HepG2 (cell line): ENCODE measurements around the gene ULK4. TPM values are rescaled to one million over a fixed set of nuclear protein-coding genes. Genes with fewer than 3 reads are reported as not detected.
A peak's percentile ranks its signal among the peaks of the same experiment; 100 is the strongest.

Source experiments
- BRD4 ChIP-seq: sonication (generic); formaldehyde crosslinking; IDR thresholded peaks from 2 replicates; pipeline ENCODE4 v1.4.0; 2020; ENCODE audit warnings: missing genetic modification reagents
- DR1 ChIP-seq: sonication (generic); formaldehyde crosslinking; IDR thresholded peaks from 2 replicates; pipeline ENCODE4 v1.8.0; 2021; ENCODE audit warnings: mild to moderate bottlenecking, missing genetic modification reagents, inconsistent platforms
- FIP1L1 ChIP-seq: fragments of 200-400 bp; formaldehyde crosslinking; IDR thresholded peaks from 2 replicates; pipeline ENCODE4 v1.6.1; 2018; ENCODE audit warnings: low read depth, mild to moderate bottlenecking, low read length, moderate library complexity, borderline replicate concordance; ENCODE audit not compliant: insufficient read depth
- HBP1 ChIP-seq: IDR thresholded peaks from 2 replicates; pipeline ENCODE4 v1.6.1; 2016; ENCODE audit warnings: low read depth, control low read depth
- NCOR1 ChIP-seq: fragments of 200-600 bp; sonication (generic); IDR thresholded peaks from 2 replicates; pipeline ENCODE4 v1.7.0; 2017; ENCODE audit warnings: antibody characterized with exemption, low read length, borderline replicate concordance
- RNF219 ChIP-seq: sonication (generic); formaldehyde crosslinking; IDR thresholded peaks from 2 replicates; pipeline ENCODE4 v1.5.0; 2020; ENCODE audit warnings: mild to moderate bottlenecking, missing genetic modification reagents
- RXRB ChIP-seq: IDR thresholded peaks from 2 replicates; pipeline ENCODE4 v1.6.1; 2016; ENCODE audit warnings: borderline replicate concordance, missing genetic modification reagents, missing compliant biosample characterization
- SNAI1 ChIP-seq: sonication (generic); formaldehyde crosslinking; IDR thresholded peaks from 2 replicates; pipeline ENCODE4 v1.5.0; 2020; ENCODE audit warnings: mild to moderate bottlenecking, missing genetic modification reagents, borderline replicate concordance
- ZBTB37 ChIP-seq: sonication (generic); formaldehyde crosslinking; IDR thresholded peaks from 2 replicates; pipeline ENCODE4 v1.4.0; 2020; ENCODE audit warnings: mild to moderate bottlenecking, missing genetic modification reagents
- ZFP41 ChIP-seq: sonication (generic); formaldehyde crosslinking; IDR thresholded peaks from 2 replicates; pipeline ENCODE4 v1.4.0; 2020; ENCODE audit warnings: mild to moderate bottlenecking, missing genetic modification reagents, borderline replicate concordance
- ZKSCAN5 ChIP-seq: sonication (generic); formaldehyde crosslinking; IDR thresholded peaks from 2 replicates; pipeline ENCODE4 v1.5.1; 2020; ENCODE audit warnings: mild to moderate bottlenecking, missing genetic modification reagents
- ZNF18 ChIP-seq: sonication (generic); formaldehyde crosslinking; IDR thresholded peaks from 2 replicates; pipeline ENCODE4 v1.8.0; 2022; ENCODE audit warnings: mild to moderate bottlenecking, missing genetic modification reagents; ENCODE audit not compliant: insufficient replicate concordance
- polyA plus RNA-seq, 8 experiments: library from polyadenylated mRNA; depleted of rRNA in 3 of 8; stranded (reverse) in 7 of 8; unstranded in 1 of 8; fragments of >200 nt; fragmentation: Illumina TruSeq in 4 of 8; extraction: Trizol in 4 of 8; gene quantifications; 2 replicates each; pipeline versions ENCODE4 v1.2.1 to v1.2.3, GENCODE V29; 2011 to 2016; ENCODE audit warnings: low read depth in 4 of 8, missing spikeins in 1 of 8, mixed read lengths in 1 of 8; ENCODE audit not compliant: insufficient read depth in 1 of 8
- total RNA-seq, 5 experiments: library from RNA; depleted of rRNA; stranded (reverse); fragments of >200 nt; fragmentation: Illumina TruSeq; extraction: Trizol; gene quantifications; 2 replicates each; pipeline ENCODE4 v1.2.3, GENCODE V29; 2016; ENCODE audit warnings: low read depth in 1 of 5
- TF ChIP-seq, protein P1 (sequence below): fragments of 450-650 bp; IDR thresholded peaks from 2 replicates; pipeline ENCODE4 v1.6.1; 2017
- TF ChIP-seq, protein P2 (sequence below): sonication (generic); formaldehyde crosslinking; IDR thresholded peaks from 2 replicates; pipeline ENCODE4 v1.5.0; 2020; ENCODE audit warnings: mild to moderate bottlenecking, missing genetic modification reagents
- TF ChIP-seq, protein P3 (sequence below): sonication (generic); formaldehyde crosslinking; conservative IDR thresholded peaks from 2 replicates; pipeline ENCODE4 v1.8.0; 2022; ENCODE audit warnings: mild to moderate bottlenecking, moderate library complexity, missing genetic modification reagents

Gene ULK4
- total and polyA plus RNA-seq, 2 of the 13 experiments (the other 11 are each of a cell fraction or from before 2014, with no cell fraction given): 6.7 to 11.8 TPM

- no peak for TF ChIP-seq RNF219 (CRISPR knock-in tag)
- 0 out of 2 replicates have a peak, but pooled peaks have one; percentile 65 for TF ChIP-seq FIP1L1
- TF ChIP-seq ZKSCAN5 (CRISPR knock-in tag): no peak
- peak; percentile 95 for TF ChIP-seq DR1 (CRISPR knock-in tag)
- TF ChIP-seq RXRB (CRISPR knock-in tag): peak; percentile 88
- no peak; the same call in 1 of the 2 replicates for TF ChIP-seq NCOR1
- no peak for TF ChIP-seq ZBTB37
- TF ChIP-seq, protein P1, sequence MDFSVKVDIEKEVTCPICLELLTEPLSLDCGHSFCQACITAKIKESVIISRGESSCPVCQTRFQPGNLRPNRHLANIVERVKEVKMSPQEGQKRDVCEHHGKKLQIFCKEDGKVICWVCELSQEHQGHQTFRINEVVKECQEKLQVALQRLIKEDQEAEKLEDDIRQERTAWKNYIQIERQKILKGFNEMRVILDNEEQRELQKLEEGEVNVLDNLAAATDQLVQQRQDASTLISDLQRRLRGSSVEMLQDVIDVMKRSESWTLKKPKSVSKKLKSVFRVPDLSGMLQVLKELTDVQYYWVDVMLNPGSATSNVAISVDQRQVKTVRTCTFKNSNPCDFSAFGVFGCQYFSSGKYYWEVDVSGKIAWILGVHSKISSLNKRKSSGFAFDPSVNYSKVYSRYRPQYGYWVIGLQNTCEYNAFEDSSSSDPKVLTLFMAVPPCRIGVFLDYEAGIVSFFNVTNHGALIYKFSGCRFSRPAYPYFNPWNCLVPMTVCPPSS: no peak
- TF ChIP-seq SNAI1 (CRISPR knock-in tag): no peak
- TF ChIP-seq BRD4 (CRISPR knock-in tag): peak; percentile 97
- TF ChIP-seq, protein P2, sequence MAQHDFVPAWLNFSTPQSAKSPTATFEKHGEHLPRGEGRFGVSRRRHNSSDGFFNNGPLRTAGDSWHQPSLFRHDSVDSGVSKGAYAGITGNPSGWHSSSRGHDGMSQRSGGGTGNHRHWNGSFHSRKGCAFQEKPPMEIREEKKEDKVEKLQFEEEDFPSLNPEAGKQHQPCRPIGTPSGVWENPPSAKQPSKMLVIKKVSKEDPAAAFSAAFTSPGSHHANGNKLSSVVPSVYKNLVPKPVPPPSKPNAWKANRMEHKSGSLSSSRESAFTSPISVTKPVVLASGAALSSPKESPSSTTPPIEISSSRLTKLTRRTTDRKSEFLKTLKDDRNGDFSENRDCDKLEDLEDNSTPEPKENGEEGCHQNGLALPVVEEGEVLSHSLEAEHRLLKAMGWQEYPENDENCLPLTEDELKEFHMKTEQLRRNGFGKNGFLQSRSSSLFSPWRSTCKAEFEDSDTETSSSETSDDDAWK (CRISPR knock-in tag): no peak
- TF ChIP-seq ZFP41: no peak
- TF ChIP-seq, protein P3, sequence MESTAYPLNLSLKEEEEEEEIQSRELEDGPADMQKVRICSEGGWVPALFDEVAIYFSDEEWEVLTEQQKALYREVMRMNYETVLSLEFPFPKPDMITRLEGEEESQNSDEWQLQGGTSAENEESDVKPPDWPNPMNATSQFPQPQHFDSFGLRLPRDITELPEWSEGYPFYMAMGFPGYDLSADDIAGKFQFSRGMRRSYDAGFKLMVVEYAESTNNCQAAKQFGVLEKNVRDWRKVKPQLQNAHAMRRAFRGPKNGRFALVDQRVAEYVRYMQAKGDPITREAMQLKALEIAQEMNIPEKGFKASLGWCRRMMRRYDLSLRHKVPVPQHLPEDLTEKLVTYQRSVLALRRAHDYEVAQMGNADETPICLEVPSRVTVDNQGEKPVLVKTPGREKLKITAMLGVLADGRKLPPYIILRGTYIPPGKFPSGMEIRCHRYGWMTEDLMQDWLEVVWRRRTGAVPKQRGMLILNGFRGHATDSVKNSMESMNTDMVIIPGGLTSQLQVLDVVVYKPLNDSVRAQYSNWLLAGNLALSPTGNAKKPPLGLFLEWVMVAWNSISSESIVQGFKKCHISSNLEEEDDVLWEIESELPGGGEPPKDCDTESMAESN: peak; percentile 98
- TF ChIP-seq ZNF18 (CRISPR knock-in tag): peak; percentile 81
- TF ChIP-seq HBP1 (CRISPR knock-in tag): peak; percentile 94; the same call in 1 of the 2 replicates
Observed at GRCh38 chr3:41198950-41199865, 762.7 kb downstream of the ULK4 start, which contains the start of gene CTNNB1 (continued).
